ENCODE results near the gene ZBTB6. TPM values are rescaled to one million over a fixed set of nuclear protein-coding genes. Genes with fewer than 3 reads are reported as not detected.

Gene ZBTB6
- total RNA-seq, 2 donors from 2014 or later = 9.3 to 11.7 TPM

GRCh38 chr9:122949696-122950095 is 36.6 kb upstream of the ZBTB6 start:
- H3K36me3 ChIP-seq (ENCODE audit: control insufficient read depth, insufficient read depth, low read length) = no peaks in the 10 kb centered on the region
- H3K4me3 ChIP-seq (ENCODE audit: low read length) = no peak overlapping the region
- H3K4me1 ChIP-seq (ENCODE audit: control insufficient read depth, insufficient read depth, low read length) = no peaks in the 10 kb centered on the region
- Mint-ChIP-seq H3K4me3 (no peak overlapping the region), H3K9me3 (no peaks in the 10 kb centered on the region), H3K4me1 (peaks cover 30% of the 10 kb centered on the region), H3K36me3 (ENCODE audit: low read depth) (peaks cover 2% of the 10 kb centered on the region), H3K27me3 (ENCODE audit: insufficient read depth) (no peaks in the 10 kb centered on the region), H3K27ac (no peak overlapping the region)
- H3K27me3 ChIP-seq (ENCODE audit: control insufficient read depth, insufficient read depth, low read length, poor library complexity, severe bottlenecking) = no peaks in the 10 kb centered on the region
- TF ChIP-seq CTCF (conservative IDR thresholded peaks at IDR 0.05) = no peak
- 71 to 93% methylated on average over 1 of the region's 1 CpG for WGBS, 2 experiments (ENCODE audit: insufficient coverage in 1 of 2, insufficient read length in 1 of 2)
- H3K9ac ChIP-seq (ENCODE audit: extremely low read depth, low read length, poor library complexity, severe bottlenecking) = no peak overlapping the region
- no peaks in the 10 kb centered on the region for H3K9me3 ChIP-seq (ENCODE audit: control insufficient read depth, low read length)
- H3K27ac ChIP-seq (ENCODE audit: low read depth, low read length) = no peak overlapping the region
- DNase-seq = no peak

- Mint-ChIP-seq H3K27me3 (ENCODE audit: insufficient read depth) (no peaks in the 10 kb centered on the region), H3K36me3 (ENCODE audit: low read depth) (peaks cover 8% of the 10 kb centered on the region), H3K4me1 (peaks cover 30% of the 10 kb centered on the region), H3K9me3 (no peaks in the 10 kb centered on the region), H3K27ac (no peak overlapping the region), H3K4me3 (no peak overlapping the region)
- 96% methylated on average over 2 to 3 of the region's 3 CpGs for WGBS, 2 experiments (ENCODE audit: insufficient coverage in 1 of 2, insufficient read length in 1 of 2)
- Histone ChIP-seq H3K4me1 (ENCODE audit: control insufficient read depth, insufficient read depth, low read length) (no peaks in the 10 kb centered on the region), H3K9me3 (ENCODE audit: control insufficient read depth, low read length) (no peaks in the 10 kb centered on the region), H3K9ac (ENCODE audit: extremely low read depth, low read length, poor library complexity, severe bottlenecking) (no peak overlapping the region), H3K36me3 (ENCODE audit: control insufficient read depth, insufficient read depth, low read length) (peaks cover 3% of the 10 kb centered on the region), H3K27ac (ENCODE audit: low read depth, low read length) (no peak overlapping the region), H3K27me3 (ENCODE audit: control insufficient read depth, insufficient read depth, low read length, poor library complexity, severe bottlenecking) (no peaks in the 10 kb centered on the region), H3K4me3 (ENCODE audit: low read length) (no peak overlapping the region)
- no peak for TF ChIP-seq CTCF (conservative IDR thresholded peaks at IDR 0.05)
- DNase-seq = no peak
Measured at GRCh38 chr9:122948313-122948712, 35.2 kb upstream of the ZBTB6 start.

- TF ChIP-seq CTCF (conservative IDR thresholded peaks at IDR 0.05) = no peak
- WGBS, 2 experiments (ENCODE audit: insufficient coverage in 1 of 2, insufficient read length in 1 of 2) = 100% methylated on average over 1 of the region's 1 CpG; no CpG with 5 or more reads in 1 of the 2 experiments
- H3K27me3 Mint-ChIP-seq (ENCODE audit: insufficient read depth) = no peaks in the 10 kb centered on the region
- H3K9ac ChIP-seq (ENCODE audit: extremely low read depth, low read length, poor library complexity, severe bottlenecking) = no peak overlapping the region
- H3K9me3 Mint-ChIP-seq = no peaks in the 10 kb centered on the region
- no peak overlapping the region for H3K27ac ChIP-seq (ENCODE audit: low read depth, low read length)
- H3K36me3 ChIP-seq (ENCODE audit: control insufficient read depth, insufficient read depth, low read length) = peaks cover 3% of the 10 kb centered on the region
- no peak overlapping the region for H3K4me3 Mint-ChIP-seq
- no peaks in the 10 kb centered on the region for H3K9me3 ChIP-seq (ENCODE audit: control insufficient read depth, low read length)
- peaks cover 36% of the 10 kb centered on the region for H3K4me1 Mint-ChIP-seq
- no peak overlapping the region for H3K27ac Mint-ChIP-seq
- no peak for DNase-seq
- peaks cover 10% of the 10 kb centered on the region for H3K36me3 Mint-ChIP-seq (ENCODE audit: low read depth)
- no peak overlapping the region for H3K4me3 ChIP-seq (ENCODE audit: low read length)
- no peaks in the 10 kb centered on the region for H3K4me1 ChIP-seq (ENCODE audit: control insufficient read depth, insufficient read depth, low read length)
- no peaks in the 10 kb centered on the region for H3K27me3 ChIP-seq (ENCODE audit: control insufficient read depth, insufficient read depth, low read length, poor library complexity, severe bottlenecking)
Measured at GRCh38 chr9:122946461-122947005, 33.4 kb upstream of the ZBTB6 start.

Data from endodermal cell (in vitro differentiated cells).